Neural crest cell (in vitro differentiated cells): ENCODE data around the gene PCDH1. TPM values are rescaled to one million over a fixed set of nuclear protein-coding genes. Genes with fewer than 3 reads are reported as not detected.
A peak's percentile ranks its signal among the peaks of the same experiment; 100 is the strongest.
"Not testable (repeated sequence)": the region's sequence is repeated elsewhere in the genome, so short reads cannot be mapped to it uniquely, and the experiment has no call there.

Experiments used
- DNase-seq: peaks from one replicate; pipeline ENCODE4 v3.0.0; 2021; ENCODE audit warnings: low read depth, mixed read lengths, low spot score
- H3K27ac Mint-ChIP-seq: one replicate; pipeline ENCODE4 v1.8.0; 2021; ENCODE audit warnings: mild to moderate bottlenecking, mixed read lengths; ENCODE audit not compliant: unreplicated experiment
- H3K27me3 Mint-ChIP-seq: 2 replicates; pipeline ENCODE4 v1.8.0; 2021; ENCODE audit warnings: low read depth, mild to moderate bottlenecking, mixed read lengths
- H3K36me3 Mint-ChIP-seq: 2 replicates; pipeline ENCODE4 v1.8.0; 2021; ENCODE audit warnings: low read depth, mild to moderate bottlenecking, mixed read lengths
- H3K4me1 Mint-ChIP-seq: 2 replicates; pipeline ENCODE4 v1.8.0; 2021; ENCODE audit warnings: mixed read lengths
- H3K4me3 Mint-ChIP-seq: one replicate; pipeline ENCODE4 v1.8.0; 2021; ENCODE audit warnings: mild to moderate bottlenecking, mixed read lengths
- H3K9me3 Mint-ChIP-seq: 2 replicates; pipeline ENCODE4 v1.8.0; 2021; ENCODE audit warnings: mixed read lengths
- CTCF ChIP-seq: fragments of 200-600 bp; sonication (generic); conservative IDR thresholded peaks from 2 replicates; pipeline ENCODE4 v1.5.0; 2021; ENCODE audit warnings: antibody characterized with exemption, mild to moderate bottlenecking
- total RNA-seq: library from RNA; stranded (reverse); gene quantifications from 2 replicates; pipeline ENCODE4 v1.2.1, GENCODE V29; 2021

PCDH1 gene
- total RNA-seq, 1 donor from 2014 or later: 17.3 TPM

DNA sequence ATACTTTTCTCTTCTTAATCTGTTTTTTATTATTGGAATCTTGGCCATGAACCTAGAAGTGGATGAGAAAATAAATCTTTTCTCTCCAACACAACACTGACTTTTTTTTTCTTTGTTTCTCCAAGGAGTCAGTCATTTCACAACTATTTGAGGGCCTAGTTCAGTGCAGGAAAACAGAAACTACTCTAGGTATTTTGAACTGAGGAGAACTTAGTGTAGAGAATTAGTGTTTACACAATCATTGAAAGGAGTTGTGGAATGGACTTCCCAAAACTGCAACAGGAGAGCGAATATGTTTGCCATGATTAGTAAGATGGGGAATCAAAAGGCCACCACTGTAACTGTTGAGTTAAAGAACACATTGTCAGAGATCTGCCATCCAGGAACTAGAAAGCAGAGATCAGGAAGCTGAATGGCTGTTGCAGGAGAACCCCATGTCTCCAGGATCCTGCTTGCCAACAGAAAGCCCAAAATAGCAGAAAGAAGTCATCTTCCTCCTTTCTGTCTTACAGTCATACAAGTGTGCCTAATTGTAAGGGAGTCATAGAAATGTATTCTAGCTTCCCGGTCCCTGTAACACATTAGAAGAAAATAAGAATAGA is 20.3 kb upstream of the PCDH1 start:
- no peak overlapping the region for H3K4me3 Mint-ChIP-seq
- no peaks in the 10 kb centered on the region for H3K4me1 Mint-ChIP-seq
- TF ChIP-seq CTCF: no peak
- H3K36me3 Mint-ChIP-seq: no peaks in the 10 kb centered on the region
- H3K27ac Mint-ChIP-seq: no peak overlapping the region
- H3K27me3 Mint-ChIP-seq: no peaks in the 10 kb centered on the region
- H3K9me3 Mint-ChIP-seq: no peaks in the 10 kb centered on the region
- DNase-seq: no peak

DNA sequence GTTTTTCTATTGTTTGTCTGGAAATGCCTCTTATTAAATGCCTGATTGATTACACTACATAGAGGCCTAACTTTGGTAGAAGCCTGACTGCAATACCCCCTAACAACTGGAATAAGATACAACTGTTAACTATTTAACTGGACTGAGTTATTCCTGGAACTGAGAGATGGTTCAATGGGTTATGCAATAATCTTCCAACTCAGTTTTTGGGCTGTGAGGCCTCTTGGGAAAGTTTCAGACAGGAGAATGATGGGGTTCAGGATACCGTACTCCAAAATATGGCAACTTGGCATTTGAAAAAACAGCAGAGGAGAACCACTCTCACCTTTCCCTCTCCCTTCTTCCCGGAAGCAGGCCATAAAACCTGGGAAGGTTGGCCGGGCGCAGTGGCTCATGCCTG is 19.2 kb upstream of the PCDH1 start:
- TF ChIP-seq CTCF: no peak
- DNase-seq: no peak
- no peaks in the 10 kb centered on the region for H3K36me3 Mint-ChIP-seq
- H3K4me3 Mint-ChIP-seq: no peak overlapping the region
- no peaks in the 10 kb centered on the region for H3K27me3 Mint-ChIP-seq
- H3K27ac Mint-ChIP-seq: no peak overlapping the region
- no peaks in the 10 kb centered on the region for H3K9me3 Mint-ChIP-seq
- no peaks in the 10 kb centered on the region for H3K4me1 Mint-ChIP-seq

GRCh38 chr5:141890429-141890828 is 12.2 kb upstream of the PCDH1 start:
- not testable (repeated sequence) for H3K4me1 Mint-ChIP-seq, DNase-seq, H3K27ac Mint-ChIP-seq, H3K36me3 Mint-ChIP-seq, H3K27me3 Mint-ChIP-seq, H3K9me3 Mint-ChIP-seq, H3K4me3 Mint-ChIP-seq

DNA sequence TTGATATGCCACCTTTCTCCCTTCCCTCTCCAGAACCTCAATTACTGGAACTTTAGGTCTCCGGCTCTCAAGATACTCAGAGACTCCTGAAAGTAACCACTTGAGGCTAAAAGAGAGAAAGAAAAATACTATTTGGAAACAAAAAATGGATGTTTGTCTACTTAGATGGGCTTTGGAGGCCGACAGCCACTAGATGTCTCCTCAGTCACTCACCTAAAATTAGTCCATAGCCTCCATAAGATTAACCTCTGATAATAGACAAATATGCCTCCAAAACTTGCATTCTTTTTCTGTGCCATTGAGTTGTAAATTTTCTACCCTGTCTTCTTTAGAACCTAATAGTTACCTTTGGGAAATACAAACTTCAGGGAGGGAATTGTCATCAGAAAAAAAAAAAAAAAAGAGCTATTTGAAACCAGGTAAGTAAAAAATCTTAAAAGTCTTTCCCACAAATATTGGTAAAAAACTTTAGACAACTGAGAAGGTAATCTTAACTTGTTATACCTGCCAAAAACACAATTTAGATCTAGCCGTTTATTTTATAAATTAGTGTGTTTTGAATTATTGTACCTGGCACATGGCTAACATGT is 11.2 kb upstream of the PCDH1 start:
- no peak for DNase-seq

DNA sequence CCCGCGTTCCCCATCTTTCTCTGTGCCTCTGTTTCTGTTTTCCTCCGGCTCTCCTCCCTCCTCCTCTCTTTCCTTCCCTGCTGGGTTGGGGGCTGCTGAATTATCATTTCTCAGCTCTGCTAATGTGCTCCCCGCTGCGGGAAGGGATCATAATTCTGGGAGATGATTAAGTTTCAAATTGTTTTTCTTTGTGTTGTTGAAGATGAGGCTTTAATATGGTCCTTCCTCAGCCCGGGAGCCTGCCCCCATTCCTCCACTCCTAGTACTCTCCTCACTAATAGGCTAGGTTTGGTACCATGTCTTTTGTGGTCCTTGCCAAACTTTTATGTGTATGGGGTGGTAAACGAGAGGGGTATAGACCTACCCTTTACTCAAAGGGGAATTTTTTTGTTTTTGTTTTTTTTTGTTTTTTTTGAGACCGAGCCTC is 5.7 kb upstream of the PCDH1 start:
- TF ChIP-seq CTCF: no peak
- no peaks in the 10 kb centered on the region for H3K9me3 Mint-ChIP-seq
- H3K36me3 Mint-ChIP-seq: no peaks in the 10 kb centered on the region
- peak overlapping the region; percentile 91 for H3K4me3 Mint-ChIP-seq
- H3K4me1 Mint-ChIP-seq: peaks cover 61% of the 10 kb centered on the region
- peaks cover 23% of the 10 kb centered on the region for H3K27me3 Mint-ChIP-seq
- no peak overlapping the region for H3K27ac Mint-ChIP-seq
- DNase-seq: no peak

More for the DNA sequence above, 11.2 kb upstream of the PCDH1 start:
- TF ChIP-seq CTCF: no peak
- no peak overlapping the region for H3K4me3 Mint-ChIP-seq
- peaks cover 19% of the 10 kb centered on the region for H3K4me1 Mint-ChIP-seq
- H3K27me3 Mint-ChIP-seq: peaks cover 5% of the 10 kb centered on the region
- no peaks in the 10 kb centered on the region for H3K9me3 Mint-ChIP-seq
- no peak overlapping the region for H3K27ac Mint-ChIP-seq
- no peaks in the 10 kb centered on the region for H3K36me3 Mint-ChIP-seq

DNA sequence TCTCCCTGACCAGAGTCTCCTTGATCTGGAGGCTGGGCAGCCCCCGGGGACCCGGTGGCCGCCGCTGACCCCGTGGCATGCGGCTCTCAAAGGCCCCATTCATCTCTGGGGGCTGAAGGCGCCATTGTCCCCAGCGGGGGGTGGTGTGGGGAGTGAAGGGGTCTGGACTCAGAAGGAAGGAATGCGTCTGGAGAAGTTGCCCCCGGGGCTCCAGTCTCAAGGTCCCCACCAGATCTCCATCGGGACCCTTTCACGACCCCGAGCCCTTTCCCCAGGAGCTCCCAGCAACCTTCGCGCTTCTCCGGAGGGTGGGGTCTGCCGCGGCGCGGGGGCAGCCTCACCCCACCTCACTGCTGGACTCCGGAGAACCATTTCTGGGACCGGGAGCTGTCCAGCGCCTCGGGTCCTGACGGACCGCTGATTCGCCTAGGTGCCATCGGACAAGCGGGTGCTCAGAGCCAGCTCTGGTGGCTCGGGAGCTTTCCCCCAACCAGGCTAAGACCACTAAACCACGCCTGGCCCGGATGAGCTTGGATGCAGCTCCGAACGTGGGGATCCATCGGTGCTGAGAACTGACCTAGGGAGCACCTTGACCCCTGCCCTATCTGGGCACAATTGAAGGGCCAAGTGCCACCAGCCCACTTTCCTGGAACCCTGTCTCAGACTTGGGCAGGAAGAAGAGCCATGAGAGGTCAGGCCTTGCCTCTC is 5.1 kb upstream of the PCDH1 start:
- TF ChIP-seq CTCF: no peak
- Mint-ChIP-seq H3K27ac (peak overlapping the region; percentile 32), H3K4me3 (peak overlapping the region; percentile 91), H3K36me3 (no peaks in the 10 kb centered on the region), H3K27me3 (peaks cover 23% of the 10 kb centered on the region), H3K9me3 (no peaks in the 10 kb centered on the region), H3K4me1 (peaks cover 61% of the 10 kb centered on the region)
- DNase-seq: peak; percentile 79
